HepG2 (cell line): Measurements from ENCODE around the gene ADAMTSL4. TPM values are rescaled to one million over a fixed set of nuclear protein-coding genes. Genes with fewer than 3 reads are reported as not detected.

ENCODE experiments used
- BORCS8-MEF2B ChIP-seq: sonication (generic); formaldehyde crosslinking; IDR thresholded peaks from 2 replicates; pipeline ENCODE4 v1.8.0; 2022; ENCODE audit warnings: mild to moderate bottlenecking, missing genetic modification reagents
- LRRFIP1 ChIP-seq: sonication (generic); formaldehyde crosslinking; conservative IDR thresholded peaks from 2 replicates; pipeline ENCODE4 v1.4.0; 2020; ENCODE audit warnings: missing genetic modification reagents
- NBN ChIP-seq: fragments of 450-650 bp; conservative IDR thresholded peaks from 2 replicates; pipeline ENCODE4 v1.6.1; 2017
- NCOA1 ChIP-seq: sonication (generic); formaldehyde crosslinking; IDR thresholded peaks from 2 replicates; pipeline ENCODE4 v1.9.0; 2021; ENCODE audit warnings: missing genetic modification reagents
- TEAD2 ChIP-seq: sonication (generic); formaldehyde crosslinking; IDR thresholded peaks from 2 replicates; pipeline ENCODE4 v1.9.0; 2021; ENCODE audit warnings: missing genetic modification reagents
- TP53 ChIP-seq: sonication (generic); formaldehyde crosslinking; conservative IDR thresholded peaks from 2 replicates; pipeline ENCODE4 v1.4.0; 2020; ENCODE audit warnings: missing genetic modification reagents
- ZBTB37 ChIP-seq: sonication (generic); formaldehyde crosslinking; IDR thresholded peaks from 2 replicates; pipeline ENCODE4 v1.4.0; 2020; ENCODE audit warnings: mild to moderate bottlenecking, missing genetic modification reagents
- ZFAT ChIP-seq: sonication (generic); formaldehyde crosslinking; conservative IDR thresholded peaks from 2 replicates; pipeline ENCODE4 v1.8.1; 2023; ENCODE audit warnings: missing genetic modification reagents, inconsistent platforms
- ZFP36L1 ChIP-seq: sonication (generic); formaldehyde crosslinking; IDR thresholded peaks from 2 replicates; pipeline ENCODE4 v1.8.0; 2022; ENCODE audit warnings: mild to moderate bottlenecking, missing genetic modification reagents, moderate library complexity
- ZNF253 ChIP-seq: sonication (generic); formaldehyde crosslinking; IDR thresholded peaks from 2 replicates; pipeline ENCODE4 v1.8.0; 2022; ENCODE audit warnings: mild to moderate bottlenecking, missing genetic modification reagents, borderline replicate concordance
- ZNF543 ChIP-seq: sonication (generic); formaldehyde crosslinking; IDR thresholded peaks from 2 replicates; pipeline ENCODE4 v1.4.0; 2020; ENCODE audit warnings: mild to moderate bottlenecking, missing genetic modification reagents
- ZNF761 ChIP-seq: sonication (generic); formaldehyde crosslinking; conservative IDR thresholded peaks from 2 replicates; pipeline ENCODE4 v1.4.0; 2020; ENCODE audit warnings: mild to moderate bottlenecking, missing genetic modification reagents
- ZSCAN12 ChIP-seq: sonication (generic); formaldehyde crosslinking; IDR thresholded peaks from 2 replicates; pipeline ENCODE4 v1.9.0; 2021; ENCODE audit warnings: mild to moderate bottlenecking, missing genetic modification reagents
- ZZZ3 ChIP-seq: sonication (generic); formaldehyde crosslinking; IDR thresholded peaks from 2 replicates; pipeline ENCODE4 v1.4.0; 2020; ENCODE audit warnings: missing genetic modification reagents, mild to moderate bottlenecking, borderline replicate concordance
- polyA plus RNA-seq, 8 experiments: library from polyadenylated mRNA; depleted of rRNA in 3 of 8; stranded (reverse) in 7 of 8; unstranded in 1 of 8; fragments of >200 nt; fragmentation: Illumina TruSeq in 4 of 8; extraction: Trizol in 4 of 8; gene quantifications; 2 replicates each; pipeline versions ENCODE4 v1.2.1 to v1.2.3, GENCODE V29; 2011 to 2016; ENCODE audit warnings: low read depth in 4 of 8, missing spikeins in 1 of 8, mixed read lengths in 1 of 8; ENCODE audit not compliant: insufficient read depth in 1 of 8
- total RNA-seq, 5 experiments: library from RNA; depleted of rRNA; stranded (reverse); fragments of >200 nt; fragmentation: Illumina TruSeq; extraction: Trizol; gene quantifications; 2 replicates each; pipeline ENCODE4 v1.2.3, GENCODE V29; 2016; ENCODE audit warnings: low read depth in 1 of 5
- TF ChIP-seq, protein P1 (sequence below): sonication (generic); formaldehyde crosslinking; IDR thresholded peaks from 2 replicates; pipeline ENCODE4 v1.4.0; 2020; ENCODE audit warnings: missing genetic modification reagents
- TF ChIP-seq, protein P2 (sequence below): sonication (generic); formaldehyde crosslinking; IDR thresholded peaks from 2 replicates; pipeline ENCODE4 v1.4.0; 2020; ENCODE audit warnings: missing genetic modification reagents
- TF ChIP-seq, protein P3 (sequence below): sonication (generic); formaldehyde crosslinking; IDR thresholded peaks from 2 replicates; pipeline ENCODE4 v1.4.0; 2020; ENCODE audit warnings: missing genetic modification reagents
- TF ChIP-seq, protein P4 (sequence below): sonication (generic); formaldehyde crosslinking; IDR thresholded peaks from 2 replicates; pipeline ENCODE4 v1.5.1; 2020; ENCODE audit warnings: mild to moderate bottlenecking, missing genetic modification reagents, borderline replicate concordance

ADAMTSL4 gene
- total and polyA plus RNA-seq, 2 of the 13 experiments (the other 11 are each of a cell fraction or from before 2014, with no cell fraction given), result 3.9 to 16.4 TPM

GRCh38 chr1:150567717-150568593 lies 18.7 kb downstream of the ADAMTSL4 start (continued):
- TF ChIP-seq, protein P1, sequence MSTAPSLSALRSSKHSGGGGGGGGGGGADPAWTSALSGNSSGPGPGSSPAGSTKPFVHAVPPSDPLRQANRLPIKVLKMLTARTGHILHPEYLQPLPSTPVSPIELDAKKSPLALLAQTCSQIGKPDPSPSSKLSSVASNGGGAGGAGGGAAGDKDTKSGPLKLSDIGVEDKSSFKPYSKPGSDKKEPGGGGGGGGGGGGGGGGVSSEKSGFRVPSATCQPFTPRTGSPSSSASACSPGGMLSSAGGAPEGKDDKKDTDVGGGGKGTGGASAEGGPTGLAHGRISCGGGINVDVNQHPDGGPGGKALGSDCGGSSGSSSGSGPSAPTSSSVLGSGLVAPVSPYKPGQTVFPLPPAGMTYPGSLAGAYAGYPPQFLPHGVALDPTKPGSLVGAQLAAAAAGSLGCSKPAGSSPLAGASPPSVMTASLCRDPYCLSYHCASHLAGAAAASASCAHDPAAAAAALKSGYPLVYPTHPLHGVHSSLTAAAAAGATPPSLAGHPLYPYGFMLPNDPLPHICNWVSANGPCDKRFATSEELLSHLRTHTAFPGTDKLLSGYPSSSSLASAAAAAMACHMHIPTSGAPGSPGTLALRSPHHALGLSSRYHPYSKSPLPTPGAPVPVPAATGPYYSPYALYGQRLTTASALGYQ (CRISPR knock-in tag), result peak; percentile 67; the same call in 1 of the 2 replicates
- TF ChIP-seq ZFP36L1 (no peak), ZNF253 (no peak), ZFAT (no peak), ZZZ3 (CRISPR knock-in tag) (no peak), TEAD2 (CRISPR knock-in tag) (no peak), ZSCAN12 (CRISPR knock-in tag) (no peak), NCOA1 (CRISPR knock-in tag) (no peak), BORCS8-MEF2B (CRISPR knock-in tag) (no peak), NBN (no peak), TP53 (CRISPR knock-in tag) (peak; percentile 63; the same call in 1 of the 2 replicates), ZBTB37 (CRISPR knock-in tag) (peak; percentile 66; the same call in 1 of the 2 replicates), ZNF761 (CRISPR knock-in tag) (no peak), ZNF543 (CRISPR knock-in tag) (no peak), LRRFIP1 (CRISPR knock-in tag) (no peak)
- TF ChIP-seq, protein P2, sequence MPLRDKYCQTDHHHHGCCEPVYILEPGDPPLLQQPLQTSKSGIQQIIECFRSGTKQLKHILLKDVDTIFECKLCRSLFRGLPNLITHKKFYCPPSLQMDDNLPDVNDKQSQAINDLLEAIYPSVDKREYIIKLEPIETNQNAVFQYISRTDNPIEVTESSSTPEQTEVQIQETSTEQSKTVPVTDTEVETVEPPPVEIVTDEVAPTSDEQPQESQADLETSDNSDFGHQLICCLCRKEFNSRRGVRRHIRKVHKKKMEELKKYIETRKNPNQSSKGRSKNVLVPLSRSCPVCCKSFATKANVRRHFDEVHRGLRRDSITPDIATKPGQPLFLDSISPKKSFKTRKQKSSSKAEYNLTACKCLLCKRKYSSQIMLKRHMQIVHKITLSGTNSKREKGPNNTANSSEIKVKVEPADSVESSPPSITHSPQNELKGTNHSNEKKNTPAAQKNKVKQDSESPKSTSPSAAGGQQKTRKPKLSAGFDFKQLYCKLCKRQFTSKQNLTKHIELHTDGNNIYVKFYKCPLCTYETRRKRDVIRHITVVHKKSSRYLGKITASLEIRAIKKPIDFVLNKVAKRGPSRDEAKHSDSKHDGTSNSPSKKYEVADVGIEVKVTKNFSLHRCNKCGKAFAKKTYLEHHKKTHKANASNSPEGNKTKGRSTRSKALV (CRISPR knock-in tag), result peak; percentile 71; the same call in 1 of the 2 replicates
- TF ChIP-seq, protein P3, sequence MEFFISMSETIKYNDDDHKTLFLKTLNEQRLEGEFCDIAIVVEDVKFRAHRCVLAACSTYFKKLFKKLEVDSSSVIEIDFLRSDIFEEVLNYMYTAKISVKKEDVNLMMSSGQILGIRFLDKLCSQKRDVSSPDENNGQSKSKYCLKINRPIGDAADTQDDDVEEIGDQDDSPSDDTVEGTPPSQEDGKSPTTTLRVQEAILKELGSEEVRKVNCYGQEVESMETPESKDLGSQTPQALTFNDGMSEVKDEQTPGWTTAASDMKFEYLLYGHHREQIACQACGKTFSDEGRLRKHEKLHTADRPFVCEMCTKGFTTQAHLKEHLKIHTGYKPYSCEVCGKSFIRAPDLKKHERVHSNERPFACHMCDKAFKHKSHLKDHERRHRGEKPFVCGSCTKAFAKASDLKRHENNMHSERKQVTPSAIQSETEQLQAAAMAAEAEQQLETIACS, result no peak
- TF ChIP-seq, protein P4, sequence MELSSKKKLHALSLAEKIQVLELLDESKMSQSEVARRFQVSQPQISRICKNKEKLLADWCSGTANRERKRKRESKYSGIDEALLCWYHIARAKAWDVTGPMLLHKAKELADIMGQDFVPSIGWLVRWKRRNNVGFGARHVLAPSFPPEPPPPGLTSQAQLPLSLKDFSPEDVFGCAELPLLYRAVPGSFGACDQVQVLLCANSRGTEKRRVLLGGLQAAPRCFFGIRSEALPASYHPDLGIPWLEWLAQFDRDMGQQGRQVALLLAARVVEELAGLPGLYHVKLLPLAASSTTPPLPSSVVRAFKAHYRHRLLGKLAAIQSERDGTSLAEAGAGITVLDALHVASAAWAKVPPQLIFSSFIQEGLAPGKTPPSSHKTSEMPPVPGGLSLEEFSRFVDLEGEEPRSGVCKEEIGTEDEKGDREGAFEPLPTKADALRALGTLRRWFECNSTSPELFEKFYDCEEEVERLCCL (CRISPR knock-in tag), result no peak
